Lower leg skin (tissue), 4 donors: ENCODE results near the gene RMI1. TPM values are rescaled to one million over a fixed set of nuclear protein-coding genes. Genes with fewer than 3 reads are reported as not detected.
"Not testable (repeated sequence)": the region's sequence is repeated elsewhere in the genome, so short reads cannot be mapped to it uniquely, and the experiment has no call there.

Experiments used
- DNase-seq, 2 donors: peaks; one replicate each; pipeline ENCODE4 v3.0.0-alpha.2; 2019; ENCODE audit warnings: low spot score in 2 of 2
- H3K4me3 ChIP-seq: fragments of 200-600 bp; sonication (generic); 2 replicates; pipeline ENCODE4 v1.5.1; 2017; ENCODE audit warnings: mild to moderate bottlenecking, low read depth; ENCODE audit not compliant: poor library complexity, severe bottlenecking
- POLR2A ChIP-seq, 2 donors: fragments of 450-650 bp; IDR thresholded peaks; one replicate each; pipeline ENCODE4 v1.6.1; 2016 to 2017; ENCODE audit warnings: antibody characterized with exemption in 2 of 2, mild to moderate bottlenecking in 1 of 2, moderate library complexity in 1 of 2
- WGBS, 2 donors: methylation state at CpG; one replicate each; pipeline ENCODE4 v1.1.5; 2018; 5-methylcytosine and 5-hydroxymethylcytosine counted together
- intact Hi-C: fragments of 100-400 bp; cut with DNase I; formaldehyde crosslinking; loops from one replicate; pipeline ENCODE4 v1.15.0; 2023; ENCODE audit warnings: low total_unique reads
- total RNA-seq, 4 donors: library from RNA; depleted of rRNA; stranded (reverse); fragments of >200 nt; gene quantifications; one replicate each; pipeline ENCODE4 v1.1.0, GENCODE V29; 2016
- TF ChIP-seq, protein P1 (sequence below), 3 donors: fragments of 450-650 bp; IDR thresholded peaks; one replicate each; pipeline ENCODE4 v1.5.1; 2016; ENCODE audit warnings: antibody characterized with exemption in 3 of 3, mild to moderate bottlenecking in 3 of 3, moderate library complexity in 2 of 3

RMI1 gene
- total RNA-seq, 4 donors from 2014 or later: 3.5 to 5.5 (median 3.9) TPM

DNA sequence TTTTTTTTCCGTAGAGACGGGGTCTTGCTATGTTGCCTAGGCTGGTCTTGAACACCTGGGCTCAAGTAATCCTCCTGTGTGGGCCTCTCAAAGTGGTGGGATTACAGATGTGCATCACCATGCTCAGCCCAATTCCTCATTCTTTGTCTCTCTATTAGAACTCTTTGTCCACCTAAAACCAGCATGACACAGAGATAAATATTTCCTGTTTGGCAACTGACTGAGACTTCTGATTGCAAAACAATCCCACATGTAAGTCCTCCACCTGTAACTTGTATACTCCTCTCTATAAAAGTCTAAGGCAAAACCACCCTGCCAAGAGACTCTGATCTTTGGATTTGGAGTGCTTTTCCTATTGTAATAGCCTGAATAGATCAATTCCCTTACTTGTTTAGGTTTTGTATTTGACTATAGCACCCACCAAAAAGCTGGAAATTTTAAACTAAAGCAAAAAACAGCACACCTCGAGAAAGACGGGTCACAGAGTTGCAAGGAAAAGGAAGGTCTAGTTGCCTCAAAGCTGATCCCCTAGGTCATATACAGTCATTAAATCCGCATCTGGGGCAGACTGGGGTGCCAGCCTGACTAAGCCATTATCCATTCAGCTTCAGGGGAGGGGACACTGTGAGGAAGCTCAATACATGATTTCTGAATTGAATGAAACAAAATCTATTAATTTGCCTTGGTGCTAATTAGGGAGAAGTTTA lies 45.9 kb upstream of the RMI1 start:
- TF ChIP-seq, protein P1, sequence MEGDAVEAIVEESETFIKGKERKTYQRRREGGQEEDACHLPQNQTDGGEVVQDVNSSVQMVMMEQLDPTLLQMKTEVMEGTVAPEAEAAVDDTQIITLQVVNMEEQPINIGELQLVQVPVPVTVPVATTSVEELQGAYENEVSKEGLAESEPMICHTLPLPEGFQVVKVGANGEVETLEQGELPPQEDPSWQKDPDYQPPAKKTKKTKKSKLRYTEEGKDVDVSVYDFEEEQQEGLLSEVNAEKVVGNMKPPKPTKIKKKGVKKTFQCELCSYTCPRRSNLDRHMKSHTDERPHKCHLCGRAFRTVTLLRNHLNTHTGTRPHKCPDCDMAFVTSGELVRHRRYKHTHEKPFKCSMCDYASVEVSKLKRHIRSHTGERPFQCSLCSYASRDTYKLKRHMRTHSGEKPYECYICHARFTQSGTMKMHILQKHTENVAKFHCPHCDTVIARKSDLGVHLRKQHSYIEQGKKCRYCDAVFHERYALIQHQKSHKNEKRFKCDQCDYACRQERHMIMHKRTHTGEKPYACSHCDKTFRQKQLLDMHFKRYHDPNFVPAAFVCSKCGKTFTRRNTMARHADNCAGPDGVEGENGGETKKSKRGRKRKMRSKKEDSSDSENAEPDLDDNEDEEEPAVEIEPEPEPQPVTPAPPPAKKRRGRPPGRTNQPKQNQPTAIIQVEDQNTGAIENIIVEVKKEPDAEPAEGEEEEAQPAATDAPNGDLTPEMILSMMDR (IDR thresholded peaks at IDR 0.05): no peak
- no peak for TF ChIP-seq POLR2A (IDR thresholded peaks at IDR 0.05)
- intact Hi-C loops: loop anchor here (5.0 to 10.0 kb wide), 3 partner anchors 328 to 590 kb away; no protein-coding TSS in a partner anchor
- DNase-seq: no peak
- no peak overlapping the region for H3K4me3 ChIP-seq
- 79% methylated on average over 5 of the region's 5 CpGs for WGBS, 2 donors

DNA sequence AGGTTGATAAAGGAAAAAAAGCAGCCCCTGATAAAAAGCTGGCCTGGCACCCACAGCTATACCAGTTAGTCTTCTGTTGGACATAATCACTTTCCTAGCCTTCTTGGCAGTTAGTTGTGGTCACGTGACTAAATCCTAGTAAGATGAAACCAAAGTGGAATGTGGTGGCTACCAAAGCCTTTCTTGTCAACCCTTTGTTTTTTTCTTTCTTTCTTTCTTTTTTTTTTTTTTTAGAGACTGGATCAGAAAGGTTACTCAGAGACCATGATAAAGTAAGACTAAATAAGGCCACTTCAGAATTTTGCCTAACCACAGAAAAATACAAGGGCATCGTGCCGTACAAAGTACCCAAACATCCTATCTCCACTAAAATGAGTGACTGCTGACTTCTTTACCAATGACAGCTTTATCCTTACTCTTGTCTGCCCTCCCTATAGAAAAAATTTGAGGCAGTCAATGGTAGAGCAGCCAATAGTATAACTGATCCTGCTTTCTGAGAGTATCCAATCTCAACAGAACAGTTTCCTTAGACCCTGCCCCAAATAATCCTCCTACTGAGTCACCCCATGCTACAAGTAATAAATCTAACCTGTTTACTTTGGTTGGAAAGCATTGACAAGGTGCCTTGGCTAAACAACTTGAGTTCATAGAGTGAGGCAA lies 45.2 kb upstream of the RMI1 start:
- WGBS, 2 donors: 72 to 81% methylated on average over 3 of the region's 3 CpGs
- no peak for DNase-seq
- TF ChIP-seq POLR2A (IDR thresholded peaks at IDR 0.05): no peak
- TF ChIP-seq, protein P1 (IDR thresholded peaks at IDR 0.05): no peak
- intact Hi-C loops: loop anchor here (5.0 to 10.0 kb wide), 3 partner anchors 327 to 589 kb away; no protein-coding TSS in a partner anchor
- H3K4me3 ChIP-seq: no peak overlapping the region

DNA sequence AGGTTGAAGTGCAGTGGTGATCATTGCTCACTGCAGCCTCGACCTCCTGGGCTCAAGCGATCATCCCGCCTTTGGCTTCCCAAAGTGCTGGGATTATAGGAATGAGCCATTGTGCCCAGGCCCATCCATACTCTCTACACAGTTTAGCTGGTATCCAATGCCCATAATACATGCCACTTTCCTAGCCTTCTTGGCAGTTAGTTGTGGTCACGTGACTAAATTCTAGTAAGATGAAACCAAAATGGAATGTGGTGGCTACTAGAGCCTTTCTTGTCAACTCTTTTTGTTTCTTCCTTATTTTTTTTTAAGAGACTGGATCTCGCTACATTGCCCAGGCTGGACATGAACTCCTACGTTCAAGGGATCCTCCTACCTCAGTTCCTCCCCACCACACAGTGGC lies 44.1 kb upstream of the RMI1 start:
- no peak for DNase-seq
- WGBS, 2 donors: 85 to 90% methylated on average over 6 of the region's 6 CpGs
- intact Hi-C loops: loop anchor here (5.0 to 10.0 kb wide), 3 partner anchors 326 to 588 kb away; no protein-coding TSS in a partner anchor
- TF ChIP-seq, protein P1 (IDR thresholded peaks at IDR 0.05): no peak
- no peak for TF ChIP-seq POLR2A (IDR thresholded peaks at IDR 0.05)
- H3K4me3 ChIP-seq: no peak overlapping the region

DNA sequence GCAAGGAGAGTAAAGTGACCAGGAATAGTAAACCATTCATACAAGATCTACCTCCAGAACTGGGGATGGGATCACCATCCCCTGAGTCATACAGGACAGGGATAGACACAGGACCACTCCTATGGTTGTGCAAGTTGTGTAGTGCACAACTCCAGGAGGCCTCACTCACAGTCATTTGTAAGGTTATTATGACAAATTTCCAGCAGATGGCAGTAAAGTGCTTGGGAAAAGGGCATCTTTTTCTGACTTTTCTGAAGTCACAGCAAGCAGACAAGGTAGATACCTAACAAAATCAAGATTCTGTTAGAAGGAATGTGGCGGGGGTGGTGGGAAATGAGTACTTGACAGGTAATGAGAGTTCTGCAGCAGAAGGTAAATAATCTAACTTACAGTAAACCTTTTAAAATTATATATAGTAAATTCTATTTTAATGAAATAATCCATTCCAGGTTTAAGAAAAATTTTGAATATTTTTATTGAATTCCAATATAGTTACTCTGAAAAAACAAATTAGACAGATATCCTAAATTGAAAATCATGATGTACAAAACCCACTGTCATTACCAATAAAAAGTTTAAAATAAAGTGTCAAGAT lies 42.6 kb upstream of the RMI1 start:
- 35 to 38% methylated on average over 1 of the region's 1 CpG for WGBS, 2 donors
- no peak overlapping the region for H3K4me3 ChIP-seq
- DNase-seq: no peak
- intact Hi-C loops: loop anchor here (5.0 to 10.0 kb wide), 3 partner anchors 324 to 587 kb away; no protein-coding TSS in a partner anchor
- TF ChIP-seq POLR2A (IDR thresholded peaks at IDR 0.05): no peak
- TF ChIP-seq, protein P1 (IDR thresholded peaks at IDR 0.05): no peak

DNA sequence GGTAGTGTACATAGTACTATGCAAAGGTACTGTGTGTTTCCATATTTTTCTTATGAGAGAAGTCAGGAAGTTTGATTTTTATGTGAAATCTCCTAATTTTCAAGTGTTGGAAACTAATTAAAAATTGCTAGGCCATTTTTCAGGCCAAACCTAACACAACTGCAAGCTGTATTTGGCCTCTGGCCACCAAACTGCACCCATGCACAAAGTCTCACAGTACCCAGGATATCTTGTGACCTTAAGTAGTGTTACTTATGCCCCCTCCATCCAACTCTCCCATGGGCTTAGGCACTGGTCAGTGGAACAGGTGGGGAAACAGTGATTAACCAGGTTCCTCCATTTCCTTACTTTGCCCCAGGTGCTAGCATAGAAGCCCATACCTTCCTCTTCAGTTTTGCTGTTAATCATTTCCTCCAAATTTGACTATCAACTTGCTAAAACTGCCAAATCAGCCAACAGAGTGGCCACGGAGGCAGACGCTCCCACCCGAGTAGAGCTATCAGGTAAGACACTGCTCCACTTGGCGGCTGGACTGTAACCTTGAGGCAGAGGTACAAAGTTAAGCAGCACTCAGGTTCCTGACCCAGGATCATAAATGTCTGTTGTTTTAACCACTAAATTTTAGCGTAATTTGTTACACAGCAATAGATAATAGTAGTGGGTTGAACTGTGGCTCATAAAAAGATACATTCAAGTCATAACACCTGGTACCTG lies 39.9 kb upstream of the RMI1 start:
- WGBS, 2 donors: 78 to 93% methylated on average over 5 of the region's 5 CpGs
- TF ChIP-seq, protein P1 (IDR thresholded peaks at IDR 0.05): no peak
- TF ChIP-seq POLR2A (IDR thresholded peaks at IDR 0.05): no peak
- intact Hi-C loops: no loop called here
- DNase-seq: no peak
- H3K4me3 ChIP-seq: no peak overlapping the region

DNA sequence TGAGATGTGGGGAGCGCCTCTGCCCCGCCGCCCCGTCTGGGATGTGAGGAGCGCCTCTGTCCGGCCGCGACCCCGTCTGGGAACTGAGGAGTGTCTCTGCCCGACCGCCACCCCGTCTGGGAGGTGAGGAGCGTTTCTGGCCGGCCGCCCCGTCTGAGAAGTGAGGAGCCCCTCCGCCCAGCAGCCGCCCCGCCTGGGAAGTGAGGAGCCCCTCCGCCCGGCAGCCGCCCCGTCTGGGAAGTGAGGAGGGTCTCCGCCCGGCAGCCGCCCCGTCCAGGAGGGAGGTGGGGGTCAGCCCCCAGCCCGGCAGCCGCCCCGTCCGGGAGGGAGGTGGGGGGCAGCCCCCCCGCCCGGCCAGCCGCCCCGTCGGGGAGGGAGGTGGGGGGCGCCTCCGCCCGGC lies 32.5 kb upstream of the RMI1 start:
- intact Hi-C loops, H3K4me3 ChIP-seq, DNase-seq: not testable (repeated sequence)
- 98% methylated on average over 6 to 17 of the region's 39 CpGs for WGBS, 2 donors
